Effector CD8-positive, alpha-beta T cell (primary cell): ENCODE results near the gene GREB1.

Experiments
- DNase-seq: peaks from one replicate; lab custom pipeline; 2025; lab: John Stamatoyannopoulos, UW

The GREB1 gene

DNA sequence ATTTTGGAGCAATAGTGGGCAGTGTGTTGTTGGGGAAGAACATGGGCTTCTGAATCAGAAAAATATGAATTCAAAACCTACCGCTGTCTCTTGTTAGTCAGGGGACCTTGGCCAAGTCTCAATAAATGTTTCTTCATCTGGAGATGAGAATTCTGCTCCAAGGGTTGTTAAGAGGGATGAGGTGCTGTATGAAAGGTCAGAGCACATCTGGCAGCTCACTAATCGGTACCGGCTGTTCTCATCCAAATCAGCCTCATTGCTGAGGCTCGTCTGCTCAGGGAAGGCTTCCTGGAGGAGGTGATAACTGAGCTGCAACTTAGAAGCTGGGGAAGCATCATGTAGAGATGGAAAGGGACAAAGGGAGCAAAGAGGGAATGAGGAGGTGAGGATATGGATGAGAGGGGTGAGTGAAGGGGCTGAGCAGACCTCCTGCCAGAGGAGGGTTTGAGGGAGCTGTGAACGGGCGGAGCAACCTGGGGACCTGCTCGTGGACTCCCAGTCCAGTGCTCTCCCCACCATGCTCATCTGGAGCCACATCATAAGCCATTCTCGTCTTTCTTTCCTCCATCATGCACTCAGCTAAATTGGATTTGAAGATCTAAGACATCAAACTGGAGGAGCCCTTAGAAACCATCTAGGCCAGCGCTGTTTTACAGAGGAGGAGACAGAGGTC lies 47.4 kb downstream of the GREB1 start:
- DNase-seq = no peak

DNA sequence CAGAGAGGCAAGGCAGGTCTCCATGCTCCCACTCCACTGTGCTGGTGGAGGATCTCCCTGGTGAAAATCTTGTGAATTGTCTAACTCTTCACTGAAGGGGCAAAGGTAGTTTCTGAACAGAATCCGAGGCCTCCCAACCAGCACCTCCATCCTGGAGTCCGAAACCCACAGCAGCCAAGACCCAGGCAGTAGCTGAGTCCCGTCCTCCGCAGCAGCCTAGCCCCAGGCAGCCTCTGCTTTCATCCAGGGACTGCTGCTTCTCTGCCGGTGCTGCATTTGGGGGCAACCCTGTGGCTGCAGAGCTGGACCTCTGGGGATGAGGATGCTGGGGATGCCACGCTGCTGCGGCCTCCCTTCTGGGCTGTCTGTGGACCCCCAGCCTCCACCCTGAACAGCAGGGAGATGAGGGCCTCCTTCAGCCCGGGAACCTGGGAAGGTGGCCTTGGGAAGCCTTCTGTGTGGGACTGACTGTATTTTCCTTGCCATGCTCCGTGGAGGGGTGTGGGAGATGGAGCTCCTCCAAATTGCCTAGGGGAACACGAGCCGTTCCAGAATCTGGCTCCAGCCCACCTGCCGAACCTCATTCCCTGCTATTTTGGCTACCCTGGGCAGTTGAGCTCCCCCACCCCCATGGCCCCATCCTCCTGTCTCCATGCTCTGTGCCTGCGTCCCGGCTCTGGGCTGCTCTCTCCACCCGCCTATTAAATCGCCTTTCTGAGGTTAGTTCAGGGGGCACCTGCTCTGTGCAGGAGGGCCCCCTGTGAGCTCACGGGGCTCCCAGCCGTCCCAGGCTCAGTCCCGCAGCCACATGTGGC lies 48.2 kb downstream of the GREB1 start:
- no peak for DNase-seq

DNA sequence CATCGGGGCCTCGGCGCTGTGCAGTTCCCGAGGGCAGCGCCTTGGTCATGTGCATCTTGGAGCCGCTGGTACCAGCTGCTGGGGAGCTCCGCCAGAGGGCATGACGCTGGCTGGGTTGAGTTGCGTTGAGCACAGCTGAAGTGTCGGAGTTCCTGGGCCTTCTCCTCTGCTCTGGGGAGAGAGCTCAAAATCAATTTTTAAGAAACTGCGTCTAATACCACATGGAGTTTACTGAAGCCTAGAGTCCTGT lies 48.7 kb downstream of the GREB1 start:
- DNase-seq = no peak

DNA sequence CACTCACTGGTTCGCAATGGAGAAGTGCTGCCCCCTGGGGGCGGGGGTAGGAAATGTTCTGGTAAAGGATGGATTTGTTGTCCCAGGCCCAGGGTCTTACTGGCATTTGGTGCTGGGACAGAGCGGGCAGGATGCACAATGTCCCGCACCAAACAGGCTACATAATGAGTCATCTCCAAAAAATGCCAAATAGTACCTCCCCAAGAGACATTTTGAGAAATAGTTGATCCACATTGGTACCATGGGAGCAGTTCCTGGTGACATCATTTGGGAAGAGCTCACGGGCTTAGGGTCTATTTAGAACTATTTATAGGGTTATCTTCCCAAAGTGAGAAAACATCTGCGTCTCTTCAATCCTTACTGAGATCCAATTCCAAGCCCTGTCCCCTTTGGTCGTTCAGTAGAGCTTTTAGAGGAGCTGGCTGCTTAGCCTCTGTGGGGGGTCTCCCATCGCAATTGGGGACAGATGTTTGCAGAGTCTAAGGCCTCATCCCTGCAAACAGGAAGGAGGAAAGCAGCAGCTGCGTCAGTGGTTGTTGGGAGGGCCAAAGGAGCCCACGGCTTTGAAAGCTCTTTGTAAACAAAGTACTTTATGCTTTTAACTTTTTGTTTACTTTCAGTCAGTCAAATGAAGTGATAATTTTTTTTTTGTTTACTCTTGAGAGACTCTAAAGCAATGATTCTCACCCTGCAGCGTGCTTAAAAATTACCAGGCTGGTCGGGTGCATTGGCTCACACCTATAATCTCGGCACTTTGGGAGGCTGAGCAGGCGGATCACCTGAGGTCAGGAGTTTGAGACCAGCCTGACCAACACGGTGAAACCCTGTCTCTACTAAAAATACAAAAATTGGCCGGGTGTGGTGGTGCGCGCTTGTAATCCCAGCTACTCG lies 49.3 kb downstream of the GREB1 start:
- peak; percentile 24 for DNase-seq

DNA sequence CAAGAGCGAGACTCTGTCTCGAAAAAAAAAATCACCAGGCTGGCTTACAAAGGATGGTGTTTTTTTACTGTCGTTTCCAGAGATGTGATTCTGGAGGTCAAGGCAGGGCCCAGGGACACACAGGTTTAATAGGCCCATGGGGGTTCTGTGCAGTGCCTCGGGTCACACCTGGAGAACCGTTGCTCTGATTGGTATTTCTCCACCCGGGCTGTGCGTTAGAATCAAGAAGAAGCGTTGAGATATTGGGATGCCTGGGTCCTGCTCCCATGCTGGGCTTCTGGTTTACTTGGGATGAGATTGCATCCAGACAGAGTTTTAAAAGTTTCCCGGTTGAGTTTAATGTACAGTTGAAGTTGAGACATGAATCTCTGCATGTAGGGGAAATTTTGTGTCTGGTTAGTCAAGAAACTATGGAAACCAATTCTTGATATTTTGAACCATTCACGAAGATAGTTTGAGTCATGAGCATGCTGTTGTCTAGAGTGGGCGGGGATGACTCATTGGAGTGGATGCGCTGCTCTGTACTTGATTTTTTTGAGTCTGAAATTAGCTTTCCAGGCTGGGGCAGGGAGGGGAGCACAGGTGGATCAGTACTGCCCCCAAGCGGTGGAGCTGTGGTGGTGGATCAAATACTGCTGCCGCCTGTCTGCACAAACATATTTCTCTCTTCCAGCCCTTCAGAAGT lies 50.1 kb downstream of the GREB1 start:
- DNase-seq = no peak

DNA sequence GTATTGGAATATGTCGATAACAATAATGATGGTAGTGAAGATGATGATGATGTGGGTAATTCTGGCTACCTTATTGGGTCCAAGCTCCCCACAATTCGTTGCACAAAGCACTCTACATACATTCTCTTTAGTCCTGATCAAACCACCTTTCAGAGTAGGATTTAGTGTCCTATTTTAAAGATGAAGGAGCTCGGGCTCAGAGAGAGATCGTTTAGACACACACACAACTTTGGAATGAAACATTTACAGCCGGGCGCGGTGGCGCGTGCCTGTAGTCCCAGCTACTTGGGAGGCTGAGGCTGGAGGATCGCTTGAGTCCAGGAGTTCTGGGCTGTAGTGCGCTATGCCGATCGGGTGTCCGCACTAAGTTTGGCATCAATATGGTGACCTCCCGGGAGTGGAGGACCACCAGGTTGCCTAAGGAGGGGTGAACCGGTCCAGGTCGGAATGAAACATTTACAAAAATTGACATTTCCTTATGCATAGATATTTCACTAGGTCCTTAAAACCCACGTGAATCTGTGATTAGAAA lies 50.7 kb downstream of the GREB1 start:
- no peak for DNase-seq

DNA sequence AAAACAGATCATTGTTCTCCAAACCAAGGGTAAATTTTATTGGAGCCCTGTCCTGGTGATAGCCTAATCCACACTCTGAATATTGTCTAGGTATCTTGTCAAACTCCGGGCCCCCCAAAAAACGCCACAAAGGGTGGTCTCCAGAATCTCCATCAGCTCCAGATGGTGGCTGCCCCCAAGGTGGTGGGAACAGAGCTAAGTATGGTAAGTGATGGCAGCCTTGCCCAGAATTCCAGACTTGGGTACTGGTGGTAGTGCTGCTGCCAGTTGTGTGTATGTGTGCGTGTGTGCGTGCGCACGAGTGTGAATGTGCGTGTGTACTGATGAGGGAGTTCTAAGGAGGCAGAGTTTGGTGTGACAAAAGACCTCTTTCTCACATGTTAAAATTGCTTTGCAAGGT lies 51.2 kb downstream of the GREB1 start:
- no peak for DNase-seq

DNA sequence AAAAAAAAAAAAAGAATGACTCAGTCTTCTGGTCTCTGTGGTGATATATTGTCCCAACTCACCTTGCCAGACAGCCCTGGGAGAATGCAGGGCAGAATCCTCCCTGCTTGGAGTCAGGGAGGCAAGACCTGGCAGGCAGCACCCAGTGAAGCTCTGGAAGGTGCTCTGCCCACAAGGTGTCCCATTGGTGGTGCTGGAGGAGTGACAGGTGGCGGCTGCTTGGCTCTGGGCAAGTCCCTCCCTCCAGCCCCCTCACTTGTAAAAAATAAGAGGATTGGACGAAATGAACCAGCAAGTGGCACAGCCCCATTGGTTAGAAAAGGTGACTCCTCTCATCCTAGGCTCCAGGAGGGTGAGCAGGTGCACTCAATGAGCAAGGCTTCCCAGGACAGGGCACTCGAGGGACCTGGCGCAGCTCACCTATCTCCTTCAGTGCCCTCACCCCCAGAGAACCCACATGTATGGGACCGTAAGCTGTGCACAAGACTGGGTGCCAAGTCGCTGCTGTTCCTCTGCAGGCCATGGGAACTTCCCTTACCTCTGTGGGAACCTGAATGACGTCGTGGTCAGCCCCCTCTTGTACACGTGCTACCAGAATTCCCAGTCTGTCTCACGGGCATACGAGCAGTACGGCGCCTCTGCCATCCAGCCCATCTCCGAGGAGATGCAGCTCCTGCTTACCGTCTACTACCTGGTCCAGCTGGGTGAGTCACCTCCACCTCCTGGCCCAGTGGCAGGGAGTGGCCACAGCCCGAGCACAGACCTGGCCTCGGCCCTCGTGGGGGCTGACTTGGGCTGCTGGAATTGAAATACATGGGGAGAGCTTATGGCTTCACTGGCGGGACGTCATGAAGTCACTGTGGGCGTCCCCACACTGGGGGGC lies 54.6 kb downstream of the GREB1 start:
- DNase-seq = no peak

DNA sequence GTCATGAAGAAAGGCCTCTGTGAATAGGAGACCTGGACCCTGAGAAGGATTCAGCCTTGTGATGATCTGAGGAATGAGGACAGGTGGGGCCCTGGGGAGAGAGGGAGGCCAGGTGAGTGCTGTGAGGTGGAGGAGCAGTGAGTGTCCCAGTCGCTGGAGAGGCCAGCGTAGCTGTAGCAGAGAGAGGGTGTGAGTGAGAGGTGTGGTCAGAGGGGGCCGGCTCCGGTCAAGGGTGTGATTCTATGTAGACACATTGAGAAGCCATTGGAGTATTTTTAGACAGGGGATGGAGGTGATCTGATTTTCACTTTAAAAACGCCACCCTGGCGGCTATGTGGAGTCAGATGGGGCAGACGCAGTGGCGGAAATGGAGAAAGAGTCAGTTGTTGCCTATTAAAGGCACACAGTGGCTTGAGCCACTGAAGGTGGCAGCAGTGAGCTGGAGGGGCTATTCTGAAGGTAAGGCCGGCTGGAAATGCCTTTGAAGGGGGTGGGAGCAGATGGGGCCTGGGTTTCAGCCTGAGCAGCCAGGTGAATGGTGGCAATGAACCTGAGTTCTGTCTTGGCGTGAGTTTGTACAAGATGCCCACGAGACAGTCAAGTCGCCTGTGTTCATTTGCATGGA lies 55.6 kb downstream of the GREB1 start:
- no peak for DNase-seq

DNA sequence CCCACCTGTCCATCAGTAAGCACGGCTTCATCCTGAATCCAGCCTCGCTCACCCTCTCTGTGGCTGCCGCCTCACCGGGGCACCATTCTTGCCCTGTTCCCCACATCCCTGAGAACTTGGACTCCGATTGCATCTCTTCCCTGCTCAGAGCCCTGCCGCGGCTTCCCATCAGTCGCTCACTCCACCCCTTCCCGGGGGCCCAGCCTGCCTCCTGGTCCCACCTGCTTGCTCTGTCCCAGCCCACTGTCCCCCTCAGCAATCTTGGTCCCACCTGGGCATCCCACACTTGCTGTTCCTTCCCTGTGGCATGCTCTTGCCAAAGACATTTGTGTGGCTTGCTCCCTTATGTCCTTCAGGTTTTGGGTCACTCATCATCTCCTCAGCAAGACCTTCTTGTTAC lies 56.3 kb downstream of the GREB1 start:
- no peak for DNase-seq

DNA sequence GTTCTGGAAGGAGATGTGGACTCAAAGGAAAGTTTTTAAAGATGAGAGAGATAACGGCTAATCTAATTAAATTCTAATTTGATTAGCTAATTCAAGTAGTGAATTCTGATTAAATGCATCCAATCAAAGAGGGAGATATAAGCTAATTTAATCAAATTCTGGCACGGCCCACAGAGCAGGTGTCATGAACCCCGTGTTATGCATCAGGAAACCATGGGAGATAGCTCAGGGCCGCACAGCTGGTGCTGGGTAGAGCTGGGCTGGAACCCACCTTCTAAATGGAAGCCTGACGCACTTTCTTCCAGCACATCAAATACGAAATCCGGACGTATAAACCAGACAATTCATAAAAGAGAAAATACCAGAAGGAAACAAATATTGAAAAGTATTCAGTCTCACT lies 57.2 kb downstream of the GREB1 start:
- no peak for DNase-seq

DNA sequence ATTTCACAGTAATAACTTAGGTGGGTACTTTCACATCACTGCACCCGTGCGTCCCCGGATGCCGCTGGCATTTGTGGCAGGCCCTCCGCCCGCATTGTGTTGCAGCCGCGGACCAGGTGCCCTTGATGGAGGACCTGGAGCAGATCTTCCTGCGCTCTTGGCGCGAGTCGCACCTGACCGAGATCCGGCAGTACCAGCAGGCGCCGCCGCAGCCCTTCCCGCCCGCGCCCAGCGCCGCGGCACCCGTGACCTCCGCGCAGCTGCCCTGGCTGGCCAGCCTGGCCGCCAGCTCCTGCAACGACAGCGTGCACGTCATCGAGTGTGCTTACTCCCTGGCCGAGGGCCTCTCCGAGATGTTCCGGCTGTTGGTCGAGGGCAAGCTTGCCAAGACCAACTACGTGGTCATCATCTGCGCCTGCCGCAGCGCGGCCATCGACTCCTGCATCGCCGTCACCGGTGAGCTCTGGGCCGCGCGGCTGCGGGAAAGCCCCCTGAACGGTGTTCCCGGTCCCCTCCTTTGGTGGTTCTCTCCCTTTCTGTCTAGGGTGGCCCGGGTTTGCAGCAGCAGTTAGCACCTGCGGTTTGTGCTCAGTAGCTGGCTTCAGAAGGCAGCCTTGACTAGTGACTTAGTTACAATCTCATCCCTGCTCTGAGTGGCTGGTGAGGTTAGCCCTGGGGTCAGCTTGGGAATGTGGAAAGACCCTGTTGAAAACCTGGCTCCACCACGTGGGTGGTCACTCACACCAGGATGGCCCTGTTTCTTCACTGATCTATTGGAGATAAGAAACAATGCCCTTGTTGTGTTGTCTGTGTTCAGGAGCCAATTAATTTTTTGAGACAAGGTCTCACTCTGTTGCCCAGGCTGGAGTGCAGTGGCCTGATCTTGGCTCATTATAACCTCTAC lies 59.1 kb downstream of the GREB1 start:
- no peak for DNase-seq

DNA sequence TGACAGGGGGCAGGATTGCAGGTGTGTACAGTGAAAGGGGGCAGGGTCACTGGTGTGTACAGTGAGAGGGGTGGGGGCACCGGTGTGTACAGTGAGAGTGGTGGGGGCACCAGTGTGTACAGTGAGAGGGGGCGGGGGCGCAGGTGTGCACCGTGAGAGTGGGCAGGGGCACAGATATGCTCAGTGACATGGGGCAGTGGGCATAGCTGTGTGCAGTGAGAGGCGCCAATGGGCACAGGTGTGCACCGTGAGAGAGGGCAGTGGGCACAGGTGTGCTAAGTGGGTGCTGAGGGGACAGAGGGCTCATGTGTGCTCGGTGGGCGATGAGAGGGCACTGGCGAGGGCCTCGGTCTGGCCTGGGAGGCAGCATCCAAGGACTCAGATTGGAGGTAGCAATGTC lies 63.0 kb downstream of the GREB1 start:
- no peak for DNase-seq

DNA sequence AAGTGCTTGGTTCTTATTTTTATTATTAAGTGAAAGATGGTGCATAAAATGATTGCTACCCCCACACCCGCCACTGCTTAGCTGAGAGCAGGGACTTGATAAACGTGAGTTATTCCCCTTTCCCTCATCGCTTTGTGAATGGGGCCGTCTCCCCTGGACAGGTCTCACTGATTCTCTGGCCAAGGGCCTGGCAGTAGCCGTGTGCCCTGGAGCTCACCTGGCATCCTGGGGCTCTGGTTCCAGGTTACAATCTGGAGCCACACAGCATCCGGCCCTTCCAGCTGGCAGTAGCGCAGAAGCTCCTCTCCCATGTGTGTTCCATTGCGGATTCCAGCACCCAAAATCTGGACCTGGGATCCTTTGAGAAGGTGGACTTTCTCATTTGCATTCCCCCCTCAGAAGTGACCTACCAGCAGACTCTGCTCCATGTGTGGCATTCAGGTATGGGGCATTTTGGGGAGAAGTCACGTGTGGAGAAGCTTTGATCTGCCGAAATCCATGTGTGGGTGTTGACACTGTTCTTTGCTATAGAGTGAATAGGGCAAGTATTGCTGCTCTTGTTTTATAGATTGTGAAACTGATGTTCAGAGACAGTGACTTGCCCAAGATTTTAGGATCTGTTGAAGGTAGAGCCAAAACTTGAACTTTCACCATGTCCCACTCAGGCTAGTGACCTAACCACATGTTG lies 63.8 kb downstream of the GREB1 start:
- DNase-seq = no peak

DNA sequence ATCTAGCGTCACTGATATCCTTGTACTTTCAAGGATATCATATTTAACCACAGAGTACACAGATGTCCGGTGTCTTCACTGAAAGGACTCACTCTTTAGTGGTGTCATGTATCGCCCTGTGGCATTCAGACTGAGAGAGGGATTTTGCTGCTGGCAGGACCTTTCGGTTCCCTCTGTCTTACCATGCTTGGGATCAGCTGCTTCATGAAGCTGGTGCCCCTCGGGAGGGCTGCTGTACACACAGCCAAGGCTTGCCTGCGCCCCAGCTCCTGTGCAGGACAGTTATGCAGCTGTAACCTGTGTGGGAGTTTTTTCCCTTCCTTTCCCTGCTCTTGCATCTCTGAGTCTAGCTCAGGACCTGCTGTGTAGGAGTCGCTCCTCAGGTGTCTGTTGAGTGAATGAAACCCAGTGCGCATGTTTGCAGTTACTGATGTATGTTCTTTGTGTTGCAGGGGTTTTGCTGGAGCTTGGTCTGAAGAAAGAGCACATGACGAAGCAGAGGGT lies 64.4 kb downstream of the GREB1 start:
- DNase-seq = no peak

DNA sequence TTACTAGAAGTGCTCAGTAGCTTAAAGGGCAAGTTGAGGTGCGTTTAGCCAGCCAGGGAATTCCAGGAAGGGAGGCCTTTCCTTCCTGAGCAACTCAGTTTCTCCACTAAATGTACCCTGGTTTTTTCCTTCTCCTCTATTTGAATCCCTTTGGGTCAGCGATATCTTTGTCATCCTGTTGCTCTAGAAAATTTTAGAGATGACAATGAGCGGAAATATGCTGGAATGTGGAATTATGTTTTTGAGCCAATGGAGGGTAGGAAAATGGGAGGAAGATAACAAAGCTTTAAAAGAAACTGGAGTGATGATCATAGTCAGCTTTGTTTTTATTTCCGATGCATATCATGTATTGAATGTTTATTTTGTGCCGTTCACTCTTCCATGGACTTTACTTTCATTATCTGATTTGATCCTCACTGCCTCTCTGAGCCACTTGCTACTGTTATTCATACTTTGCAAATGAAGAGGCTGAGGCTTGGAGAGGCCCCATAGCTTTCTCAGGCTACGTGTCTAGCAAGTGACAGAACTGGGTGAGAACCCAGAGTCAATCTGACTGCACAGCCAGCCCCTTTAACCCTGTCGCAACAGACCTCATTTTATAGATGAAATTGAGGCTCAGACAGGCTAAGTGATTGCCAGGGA lies 68.8 kb downstream of the GREB1 start:
- no peak for DNase-seq

DNA sequence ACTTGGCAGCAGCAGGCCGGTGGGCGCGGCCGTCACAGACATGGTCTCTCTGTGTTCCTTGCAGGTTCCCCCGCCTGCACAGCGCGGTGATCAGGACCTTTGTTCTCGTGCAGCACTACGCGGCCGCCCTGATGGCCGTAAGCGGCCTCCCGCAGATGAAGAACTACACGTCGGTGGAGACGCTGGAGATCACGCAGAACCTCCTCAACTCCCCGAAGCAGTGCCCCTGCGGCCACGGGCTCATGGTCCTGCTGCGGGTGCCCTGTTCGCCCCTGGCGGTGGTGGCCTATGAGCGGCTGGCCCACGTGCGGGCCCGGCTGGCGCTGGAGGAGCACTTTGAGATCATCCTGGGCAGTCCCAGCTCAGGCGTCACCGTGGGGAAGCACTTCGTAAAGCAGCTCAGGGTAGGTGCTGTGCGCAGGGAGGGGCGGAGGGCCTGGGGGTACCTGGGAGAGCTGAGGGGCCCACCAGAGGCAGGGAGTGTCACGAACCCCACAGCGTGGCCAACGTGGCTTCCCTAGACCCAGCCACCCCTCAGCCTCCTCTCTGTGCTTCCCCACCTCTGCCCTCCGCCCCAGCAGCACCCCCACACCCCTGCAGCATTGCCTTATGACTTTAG lies 76.9 kb downstream of the GREB1 start:
- DNase-seq = no peak

DNA sequence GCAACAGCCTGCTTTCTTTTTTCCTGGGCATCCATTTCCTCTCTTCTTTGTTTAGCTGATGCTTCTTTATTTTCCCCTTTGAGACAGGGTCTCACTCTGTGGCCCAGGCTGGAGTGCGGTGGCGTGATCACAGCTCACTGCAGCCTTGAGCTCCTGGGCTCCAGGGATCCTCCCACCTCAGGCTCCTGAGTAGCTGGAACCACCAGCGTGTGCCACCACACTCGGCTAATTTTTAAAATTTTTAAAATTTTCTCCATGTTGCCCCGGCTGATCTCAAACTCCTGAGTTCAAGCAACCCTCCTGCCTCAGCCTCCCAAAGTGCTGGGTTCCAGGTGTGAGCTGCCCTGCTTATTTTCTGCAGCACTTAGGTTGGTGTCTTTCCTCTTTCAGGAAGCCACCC lies 77.4 kb downstream of the GREB1 start:
- no peak for DNase-seq
